Neural cell (in vitro differentiated cells): ENCODE measurements around the gene RBSN. TPM values are rescaled to one million over a fixed set of nuclear protein-coding genes. Genes with fewer than 3 reads are reported as not detected.
A peak's percentile ranks its signal among the peaks of the same experiment; 100 is the strongest.

Source experiments
- H2AFZ ChIP-seq: fragments of 200-600, 300-800 bp; sonication (generic), shearing (Covaris generic); 2 replicates; pipeline ENCODE4 v1.6.0; 2014; ENCODE audit warnings: low read depth, mild to moderate bottlenecking, antibody characterized with exemption, low read length, moderate library complexity
- H3F3A ChIP-seq: fragments of 200-600 bp; shearing (Covaris generic); 2 replicates; pipeline ENCODE4 v1.6.1; 2016; ENCODE audit warnings: mild to moderate bottlenecking, moderate library complexity, mixed read lengths, antibody characterized with exemption, low read length; ENCODE audit not compliant: insufficient read depth, poor library complexity, severe bottlenecking
- H3K27ac ChIP-seq: fragments of 200-600, 300-800 bp; sonication (generic), shearing (Covaris generic); 2 replicates; pipeline ENCODE4 v1.5.1; 2014; ENCODE audit warnings: mild to moderate bottlenecking, low read length, moderate library complexity
- H3K27me3 ChIP-seq: fragments of 300-800, 200-600 bp; sonication (generic), shearing (Covaris generic); 2 replicates; pipeline ENCODE4 v1.6.0; 2014; ENCODE audit warnings: mild to moderate bottlenecking, low read depth, low read length, moderate library complexity; ENCODE audit not compliant: insufficient read depth
- H3K36me3 ChIP-seq: fragments of 300-800, 200-600 bp; sonication (generic), shearing (Covaris generic); 2 replicates; pipeline ENCODE4 v1.5.1; 2014; ENCODE audit warnings: mild to moderate bottlenecking, antibody characterized with exemption, low read length, moderate library complexity; ENCODE audit not compliant: insufficient read depth
- H3K4me2 ChIP-seq: fragments of 300-800, 200-600 bp; sonication (generic), shearing (Covaris generic); 2 replicates; pipeline ENCODE4 v1.6.0; 2014; ENCODE audit warnings: mild to moderate bottlenecking, low read length
- H3K4me3 ChIP-seq: fragments of 300-800, 200-600 bp; sonication (generic), shearing (Covaris generic); 2 replicates; pipeline ENCODE4 v1.5.1; 2014; ENCODE audit warnings: mild to moderate bottlenecking, low read length, moderate library complexity
- H3K79me2 ChIP-seq: fragments of 200-600 bp; shearing (Covaris generic); replicated peaks from 2 replicates; pipeline ENCODE4 v1.6.0; 2014; ENCODE audit warnings: mild to moderate bottlenecking, low read length, moderate library complexity; ENCODE audit not compliant: insufficient read depth
- H3K9ac ChIP-seq: fragments of 300-800, 200-600 bp; sonication (generic), shearing (Covaris generic); 2 replicates; pipeline ENCODE4 v1.6.1; 2016; ENCODE audit warnings: mild to moderate bottlenecking, low read length, mixed read lengths
- H3K9me2 ChIP-seq: fragments of 200-600 bp; shearing (Covaris generic); 2 replicates; pipeline ENCODE4 v1.6.1; 2016; ENCODE audit warnings: mild to moderate bottlenecking, low read length, mixed read lengths; ENCODE audit not compliant: insufficient read depth
- H3K9me3 ChIP-seq: fragments of 200-600, 300-800 bp; sonication (generic), shearing (Covaris generic); 2 replicates; pipeline ENCODE4 v1.6.1; 2016; ENCODE audit warnings: mild to moderate bottlenecking, mixed run types, low read length, moderate library complexity, mixed read lengths
- H4K20me1 ChIP-seq: fragments of 200-600 bp; shearing (Covaris generic); 2 replicates; pipeline ENCODE4 v1.6.1; 2016; ENCODE audit warnings: mild to moderate bottlenecking, mixed run types; ENCODE audit not compliant: insufficient read depth
- CTCF ChIP-seq: fragments of 450-650 bp; IDR thresholded peaks from 2 replicates; pipeline ENCODE4 v1.5.1; 2014; ENCODE audit warnings: antibody characterized with exemption, mild to moderate bottlenecking, moderate library complexity; ENCODE audit not compliant: poor library complexity, severe bottlenecking
- EP300 ChIP-seq: fragments of 450-650 bp; conservative IDR thresholded peaks from 2 replicates; pipeline ENCODE4 v1.6.1; 2014; ENCODE audit warnings: antibody characterized with exemption, mild to moderate bottlenecking, moderate library complexity; ENCODE audit not compliant: poor library complexity, severe bottlenecking
- EZH2 ChIP-seq: fragments of 200-600, 300-800 bp; shearing (Covaris generic), sonication (generic); IDR thresholded peaks from 2 replicates; pipeline ENCODE4 v1.6.1; 2014; ENCODE audit warnings: antibody characterized with exemption, low read length, borderline replicate concordance, mild to moderate bottlenecking; ENCODE audit not compliant: insufficient read depth, poor library complexity, severe bottlenecking
- MXI1 ChIP-seq: fragments of 450-650 bp; conservative IDR thresholded peaks from 2 replicates; pipeline ENCODE4 v1.6.1; 2014; ENCODE audit warnings: antibody characterized with exemption, mild to moderate bottlenecking; ENCODE audit not compliant: poor library complexity, severe bottlenecking
- POLR2AphosphoS5 ChIP-seq: IDR thresholded peaks from 2 replicates; pipeline ENCODE4 v1.6.1; 2012
- RAD21 ChIP-seq: fragments of 450-650 bp; conservative IDR thresholded peaks from 2 replicates; pipeline ENCODE4 v1.6.1; 2014; ENCODE audit warnings: antibody characterized with exemption, mild to moderate bottlenecking, moderate library complexity
- REST ChIP-seq: IDR thresholded peaks from 2 replicates; pipeline ENCODE4 v1.6.1; 2012; ENCODE audit warnings: borderline replicate concordance
- SMC3 ChIP-seq: fragments of 450-650 bp; conservative IDR thresholded peaks from 2 replicates; pipeline ENCODE4 v1.6.1; 2014; ENCODE audit warnings: antibody characterized with exemption, mild to moderate bottlenecking, moderate library complexity; ENCODE audit not compliant: poor library complexity
- TAF1 ChIP-seq: IDR thresholded peaks from 2 replicates; pipeline ENCODE4 v1.6.1; 2012; ENCODE audit warnings: low read depth
- polyA plus RNA-seq: library from polyadenylated mRNA; depleted of rRNA; stranded (reverse); fragments of >200 nt; gene quantifications from 2 replicates; pipeline ENCODE4 v1.2.3, GENCODE V29; 2014

RBSN gene
- polyA plus RNA-seq, 1 donor from 2014 or later, result 27.6 TPM

GRCh38 chr3:15065550-15066007 lies 33.4 kb downstream of the RBSN start:
- Histone ChIP-seq H2AFZ (peak overlapping the region; percentile 51), H3K79me2 (peaks cover 18% of the 10 kb centered on the region), H3F3A (no peaks in the 10 kb centered on the region), H3K9me2 (no peaks in the 10 kb centered on the region), H4K20me1 (no peaks in the 10 kb centered on the region), H3K27ac (no peak overlapping the region), H3K27me3 (no peaks in the 10 kb centered on the region), H3K36me3 (no peaks in the 10 kb centered on the region), H3K9ac (peak overlapping the region; percentile 95), H3K4me3 (peak overlapping the region; percentile 99), H3K4me2 (peak overlapping the region; percentile 81), H3K9me3 (no peaks in the 10 kb centered on the region)
- no peak for TF ChIP-seq REST
- TF ChIP-seq TAF1, result no peak
- TF ChIP-seq MXI1, result no peak
- TF ChIP-seq EZH2, result no peak
- TF ChIP-seq EP300, result no peak
- TF ChIP-seq POLR2AphosphoS5, result no peak
- TF ChIP-seq RAD21, result no peak
- no peak for TF ChIP-seq SMC3
- TF ChIP-seq CTCF, result no peak

- Histone ChIP-seq H3K4me2 (peak within 1 kb of the TSS; percentile 81), H3K27ac (peak within 1 kb of the TSS; percentile 73)
- TF ChIP-seq POLR2AphosphoS5 (peak; percentile 98), CTCF (no peak), REST (no peak), SMC3 (peak; percentile 50), EZH2 (no peak), MXI1 (peak; percentile 96), RAD21 (no peak), TAF1 (peak; percentile 76), EP300 (no peak)
These were observed 34.0 kb downstream of the RBSN start, which contains the start of gene MRPS25 for GRCh38 chr3:15064835-15065549. MRPS25 (minus strand) TSS chr3:15065315; CDS start chr3:15065194, 121 bp downstream.

More at GRCh38 chr3:15064835-15065549, 34.0 kb downstream of the RBSN start, which contains the start of gene MRPS25:
- Histone ChIP-seq H3K79me2 (peaks cover 18% of the 10 kb centered on the region), H4K20me1 (no peaks in the 10 kb centered on the region), H3K36me3 (no peaks in the 10 kb centered on the region), H3K9ac (peak within 1 kb of the TSS; percentile 95), H3K9me3 (no peaks in the 10 kb centered on the region), H3K4me3 (peak within 1 kb of the TSS; percentile 99), H3K9me2 (no peaks in the 10 kb centered on the region), H3K27me3 (no peaks in the 10 kb centered on the region), H2AFZ (peak within 1 kb of the TSS; percentile 94), H3F3A (no peaks in the 10 kb centered on the region)
